Chondrocyte (in vitro differentiated cells): ENCODE measurements around the gene NR6A1. TPM values are rescaled to one million over a fixed set of nuclear protein-coding genes. Genes with fewer than 3 reads are reported as not detected.

Source experiments
- DNase-seq: peaks from one replicate; pipeline ENCODE4 v3.0.0; 2021; ENCODE audit warnings: mixed read lengths, low spot score
- H3K27ac Mint-ChIP-seq: one replicate; pipeline ENCODE4 v1.8.0; 2021; ENCODE audit warnings: mild to moderate bottlenecking, moderate library complexity, mixed read lengths; ENCODE audit not compliant: unreplicated experiment
- H3K27me3 Mint-ChIP-seq: 2 replicates; pipeline ENCODE4 v1.8.0; 2021; ENCODE audit warnings: low read depth, mixed read lengths
- H3K36me3 Mint-ChIP-seq: 2 replicates; pipeline ENCODE4 v1.8.0; 2021; ENCODE audit warnings: low read depth, mixed read lengths
- H3K4me1 Mint-ChIP-seq: 2 replicates; pipeline ENCODE4 v1.8.0; 2021; ENCODE audit warnings: low read depth, mild to moderate bottlenecking, mixed read lengths
- H3K4me3 Mint-ChIP-seq: one replicate; pipeline ENCODE4 v1.8.0; 2021; ENCODE audit warnings: mild to moderate bottlenecking, moderate library complexity, mixed read lengths; ENCODE audit not compliant: unreplicated experiment
- H3K9me3 Mint-ChIP-seq: 2 replicates; pipeline ENCODE4 v1.8.0; 2021; ENCODE audit warnings: low read depth, mixed read lengths
- CTCF ChIP-seq: fragments of 200-600 bp; sonication (generic); IDR thresholded peaks from 2 replicates; pipeline ENCODE4 v1.5.0; 2021; ENCODE audit warnings: antibody characterized with exemption, mild to moderate bottlenecking, moderate library complexity
- total RNA-seq: library from RNA; stranded (reverse); gene quantifications from 3 replicates; pipeline ENCODE4 v1.2.1, GENCODE V29; 2021

Gene NR6A1
- total RNA-seq, 1 donor from 2014 or later, result 0.77 TPM

- Mint-ChIP-seq H3K27me3 (no peaks in the 10 kb centered on the region), H3K27ac (no peak overlapping the region), H3K36me3 (peaks cover 3% of the 10 kb centered on the region), H3K4me3 (no peak overlapping the region), H3K9me3 (no peaks in the 10 kb centered on the region), H3K4me1 (peaks cover 60% of the 10 kb centered on the region)
- TF ChIP-seq CTCF, result no peak
- no peak for DNase-seq
Measured at GRCh38 chr9:124671861-124672260, 99.2 kb downstream of the NR6A1 start.

GRCh38 chr9:124666642-124667041, 104.5 kb downstream of the NR6A1 start:
- Mint-ChIP-seq H3K4me3 (no peak overlapping the region), H3K9me3 (no peaks in the 10 kb centered on the region), H3K27ac (no peak overlapping the region), H3K36me3 (no peaks in the 10 kb centered on the region), H3K27me3 (no peaks in the 10 kb centered on the region), H3K4me1 (peaks cover 58% of the 10 kb centered on the region)
- DNase-seq, result no peak
- no peak for TF ChIP-seq CTCF

- Mint-ChIP-seq H3K9me3 (no peaks in the 10 kb centered on the region), H3K4me1 (peaks cover 59% of the 10 kb centered on the region), H3K27ac (no peak overlapping the region), H3K4me3 (no peak overlapping the region), H3K27me3 (no peaks in the 10 kb centered on the region), H3K36me3 (no peaks in the 10 kb centered on the region)
- no peak for DNase-seq
- TF ChIP-seq CTCF, result no peak
Measured at GRCh38 chr9:124665391-124666058, 105.6 kb downstream of the NR6A1 start.

- TF ChIP-seq CTCF, result no peak
- DNase-seq, result no peak
- Mint-ChIP-seq H3K9me3 (no peaks in the 10 kb centered on the region), H3K27me3 (no peaks in the 10 kb centered on the region), H3K4me1 (peaks cover 50% of the 10 kb centered on the region), H3K4me3 (no peak overlapping the region), H3K27ac (peak overlapping the region; percentile 52), H3K36me3 (no peaks in the 10 kb centered on the region)
Measured at GRCh38 chr9:124664143-124664542, 107.0 kb downstream of the NR6A1 start.

- DNase-seq, result no peak
- Mint-ChIP-seq H3K36me3 (no peaks in the 10 kb centered on the region), H3K27ac (peak overlapping the region; percentile 17), H3K4me3 (no peak overlapping the region), H3K27me3 (no peaks in the 10 kb centered on the region), H3K9me3 (no peaks in the 10 kb centered on the region), H3K4me1 (peaks cover 47% of the 10 kb centered on the region)
- TF ChIP-seq CTCF, result no peak
Measured at GRCh38 chr9:124663046-124663961, 107.8 kb downstream of the NR6A1 start.
